ENCODE data around the gene SIGLEC11. TPM values are rescaled to one million over a fixed set of nuclear protein-coding genes. Genes with fewer than 3 reads are reported as not detected.
A peak's percentile ranks its signal among the peaks of the same experiment; 100 is the strongest.

The SIGLEC11 gene
- total RNA-seq, 5 donors from 2014 or later (not counting 1 experiment from before 2014, with no cell fraction given) = 0.09 to 0.23 TPM; not detected in 3

DNA sequence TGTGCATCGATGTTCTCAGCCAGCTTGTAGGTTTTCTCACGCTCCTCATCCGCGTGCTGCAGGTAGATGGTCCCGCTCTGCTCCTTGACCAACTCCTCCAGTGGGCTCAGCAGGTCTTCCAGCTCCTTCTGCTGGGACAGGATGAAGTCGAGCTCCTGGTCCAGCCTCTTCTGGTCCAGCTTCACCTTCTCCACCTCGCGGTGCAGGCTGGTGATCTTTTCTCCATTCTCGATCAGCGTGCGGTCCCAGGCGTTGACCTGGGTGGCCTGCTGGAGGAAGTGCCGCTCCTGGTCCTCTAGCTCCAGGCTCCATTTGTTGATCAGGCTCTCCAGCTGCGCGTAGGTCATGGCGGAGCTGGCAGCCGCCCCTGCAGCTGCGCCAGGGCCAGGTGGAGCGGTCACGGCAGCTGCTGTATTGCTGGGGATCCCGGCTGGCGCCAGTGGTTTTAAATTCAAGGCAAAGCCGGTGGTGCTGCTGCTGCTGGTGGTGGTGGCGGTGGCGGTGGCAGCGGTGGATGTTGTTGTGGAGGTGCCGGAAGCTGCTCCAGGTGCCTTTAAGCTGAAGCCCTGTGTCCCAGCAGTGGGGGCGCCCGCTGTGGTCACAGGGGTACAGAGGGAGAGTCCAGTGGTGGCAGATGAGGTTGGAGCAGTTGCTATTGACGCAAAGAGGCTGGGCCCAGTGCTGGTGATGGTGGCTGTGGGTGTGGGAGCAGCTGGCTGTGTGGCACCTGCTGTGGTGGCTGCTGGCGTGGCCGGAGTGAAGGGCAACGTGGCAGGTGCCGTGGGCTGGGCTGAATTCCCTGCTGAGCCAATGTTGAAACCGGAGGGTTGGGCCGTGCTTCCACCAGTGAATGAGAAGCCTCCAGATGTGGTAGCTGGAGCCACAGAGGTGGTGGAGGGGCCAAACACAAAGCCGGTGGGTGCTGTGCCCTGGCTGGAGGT is 52.2 kb downstream of the SIGLEC11 start:
- POLR2A ChIA-PET = interaction anchor here in 1 of 2 donors (0.6 kb wide), 1 partner anchor 698 kb away, joined by 3 read pairs; no protein-coding TSS in a partner anchor
- WGBS (ENCODE audit: insufficient coverage) = 97% methylated on average over 36 of the region's 37 CpGs
- H3K4me1 Mint-ChIP-seq = peaks cover 17 to 32% (median 31%) of the 10 kb centered on the region in 3 donors
- no peak overlapping the region for H3K4me3 ChIP-seq (ENCODE audit: control insufficient read depth in 1 of 2, extremely low read depth in 1 of 2, low read length in 1 of 2)
- H3K27me3 ChIP-seq (replicated peaks in 1 of 2; ENCODE audit: control insufficient read depth in 2 of 2, extremely low read depth in 1 of 2, insufficient read depth in 2 of 2, low read length in 1 of 2) = no peaks in the 10 kb centered on the region
- no peak overlapping the region for H3K4me3 Mint-ChIP-seq
- ATAC-seq (replicated peaks in 1 of 4) = no peak
- peaks cover 27 to 43% of the 10 kb centered on the region in 2 donors for H3K36me3 ChIP-seq (ENCODE audit: control insufficient read depth in 2 of 2, extremely low read depth in 1 of 2, insufficient read depth in 1 of 2, low read length in 1 of 2)
- H3K27ac Mint-ChIP-seq = peak overlapping the region in 1 of 2 donors; percentile 27
- no peaks in the 10 kb centered on the region for H3K9me3 ChIP-seq
- no peaks in the 10 kb centered on the region for H3K9me3 Mint-ChIP-seq
- CTCF ChIA-PET = no interaction called here
- DNase-seq = no peak
- H3K27me3 Mint-ChIP-seq = no peaks in the 10 kb centered on the region
- peaks cover 18% of the 10 kb centered on the region for H3K36me3 Mint-ChIP-seq
- H3K4me1 ChIP-seq (ENCODE audit: control insufficient read depth in 1 of 2, extremely low read depth in 1 of 2, insufficient read depth in 2 of 2, low read length in 2 of 2) = peaks cover 3 to 20% of the 10 kb centered on the region in 2 experiments
- no peak overlapping the region for H3K27ac ChIP-seq (ENCODE audit: low read length)

DNA sequence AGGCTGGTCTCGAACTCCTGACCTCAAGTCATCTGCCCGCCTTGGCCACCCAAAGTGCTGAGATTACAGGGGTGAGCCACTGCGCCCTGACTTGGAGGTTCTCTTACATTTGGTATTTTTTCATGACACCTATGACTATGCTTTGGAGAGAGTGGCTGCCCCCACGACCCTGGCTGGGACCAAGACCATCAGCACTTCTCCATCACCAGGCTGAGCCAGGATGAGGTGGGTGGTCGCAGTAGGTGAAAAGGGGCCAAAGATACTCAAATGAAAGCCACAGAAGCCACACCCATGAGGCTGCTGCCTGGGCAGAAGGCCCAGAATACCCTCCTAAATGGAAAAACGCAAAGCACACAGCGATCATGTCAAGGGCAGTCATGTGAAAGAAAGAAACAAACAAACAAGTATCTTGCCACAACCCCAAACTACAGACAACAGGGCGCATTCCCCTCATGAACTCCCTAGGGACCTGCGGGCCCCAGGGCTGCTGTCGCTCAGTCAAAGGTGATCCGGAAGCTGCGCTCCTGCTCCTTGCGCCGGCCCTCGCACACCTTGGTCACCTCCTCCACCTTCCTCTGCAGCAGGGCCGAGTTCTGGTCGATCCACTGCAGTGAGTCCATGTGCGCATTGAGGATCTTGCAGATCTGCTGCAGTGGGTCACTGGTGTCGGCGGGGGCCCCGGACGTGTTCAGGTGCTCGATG is 53.1 kb downstream of the SIGLEC11 start:
- ATAC-seq (replicated peaks in 1 of 4) = no peak
- CTCF ChIA-PET = interaction anchor here in 1 of 2 donors (0.5 kb wide), 1 partner anchor 85 kb away, joined by 3 read pairs; no protein-coding TSS in a partner anchor
- Mint-ChIP-seq H3K27me3 (no peaks in the 10 kb centered on the region), H3K9me3 (no peaks in the 10 kb centered on the region), H3K36me3 (peaks cover 10% of the 10 kb centered on the region), H3K4me3 (no peak overlapping the region), H3K4me1 (peaks cover 12 to 29% (median 24%) of the 10 kb centered on the region in 3 donors), H3K27ac (no peak overlapping the region)
- WGBS (ENCODE audit: insufficient coverage) = 95% methylated on average over 18 of the region's 23 CpGs
- no peak for DNase-seq
- POLR2A ChIA-PET = no interaction called here
- Histone ChIP-seq H3K4me1 (ENCODE audit: control insufficient read depth in 1 of 2, extremely low read depth in 1 of 2, insufficient read depth in 2 of 2, low read length in 2 of 2) (peaks cover 3 to 20% of the 10 kb centered on the region in 2 experiments), H3K4me3 (ENCODE audit: control insufficient read depth in 1 of 2, extremely low read depth in 1 of 2, low read length in 1 of 2) (no peak overlapping the region), H3K27me3 (replicated peaks in 1 of 2; ENCODE audit: control insufficient read depth in 2 of 2, extremely low read depth in 1 of 2, insufficient read depth in 2 of 2, low read length in 1 of 2) (no peaks in the 10 kb centered on the region), H3K27ac (ENCODE audit: low read length) (no peak overlapping the region), H3K9me3 (no peaks in the 10 kb centered on the region), H3K36me3 (ENCODE audit: control insufficient read depth in 2 of 2, extremely low read depth in 1 of 2, insufficient read depth in 1 of 2, low read length in 1 of 2) (peaks cover 22 to 36% of the 10 kb centered on the region in 2 donors)

DNA sequence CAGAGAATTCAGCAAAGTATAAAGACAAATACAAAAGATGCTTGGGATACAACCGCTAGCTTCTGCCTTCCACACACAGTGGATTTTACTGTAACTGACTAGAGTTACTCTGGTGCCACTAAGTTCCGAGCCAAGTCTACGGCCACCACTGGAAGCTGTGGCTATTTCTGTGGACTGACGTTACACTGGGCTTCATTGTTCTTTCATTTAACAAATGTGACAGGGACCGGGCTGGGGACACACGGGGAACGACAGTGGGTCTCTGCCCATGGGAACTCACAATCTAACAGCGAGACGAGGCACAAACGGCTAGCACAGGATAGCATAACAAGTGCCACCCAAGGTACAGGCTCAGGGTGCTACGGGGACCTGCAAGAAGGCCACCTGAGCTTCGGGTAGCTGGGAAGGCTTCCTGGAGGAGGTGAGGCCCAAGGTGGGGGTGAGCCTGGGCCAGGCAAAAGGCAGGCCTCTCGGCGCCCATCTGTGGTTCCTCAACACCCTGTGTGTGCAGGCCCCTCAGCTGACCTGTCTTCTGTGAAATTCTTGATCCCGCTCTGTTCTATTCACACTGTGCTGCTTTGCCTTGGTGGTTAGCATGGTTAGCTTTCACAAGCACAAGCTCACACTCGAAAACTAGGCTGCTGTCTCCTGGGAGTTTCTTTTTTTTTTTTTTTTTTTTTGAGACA is 54.0 kb downstream of the SIGLEC11 start:
- Mint-ChIP-seq H3K4me1 (peaks cover 12 to 28% (median 19%) of the 10 kb centered on the region in 3 donors), H3K4me3 (no peak overlapping the region), H3K27me3 (no peaks in the 10 kb centered on the region), H3K9me3 (no peaks in the 10 kb centered on the region), H3K27ac (no peak overlapping the region), H3K36me3 (peaks cover 8% of the 10 kb centered on the region)
- no peak for ATAC-seq (replicated peaks in 1 of 4)
- DNase-seq = no peak
- ChIA-PET CTCF (interaction anchor here in 1 of 2 donors (0.5 to 1.1 kb wide), 2 partner anchors 10 to 84 kb away, joined by 3 read pairs; no protein-coding TSS in a partner anchor), POLR2A (no interaction called here)
- H3K4me1 ChIP-seq (ENCODE audit: control insufficient read depth in 1 of 2, extremely low read depth in 1 of 2, insufficient read depth in 2 of 2, low read length in 2 of 2) = peaks cover 3 to 20% of the 10 kb centered on the region in 2 experiments
- H3K27me3 ChIP-seq (replicated peaks in 1 of 2; ENCODE audit: control insufficient read depth in 2 of 2, extremely low read depth in 1 of 2, insufficient read depth in 2 of 2, low read length in 1 of 2) = no peaks in the 10 kb centered on the region
- no peak overlapping the region for H3K27ac ChIP-seq (ENCODE audit: low read length)
- H3K4me3 ChIP-seq (ENCODE audit: control insufficient read depth in 1 of 2, extremely low read depth in 1 of 2, low read length in 1 of 2) = no peak overlapping the region
- peaks cover 22 to 33% of the 10 kb centered on the region in 2 donors for H3K36me3 ChIP-seq (ENCODE audit: control insufficient read depth in 2 of 2, extremely low read depth in 1 of 2, insufficient read depth in 1 of 2, low read length in 1 of 2)
- 96% methylated on average over 15 of the region's 16 CpGs for WGBS (ENCODE audit: insufficient coverage)
- no peaks in the 10 kb centered on the region for H3K9me3 ChIP-seq

DNA sequence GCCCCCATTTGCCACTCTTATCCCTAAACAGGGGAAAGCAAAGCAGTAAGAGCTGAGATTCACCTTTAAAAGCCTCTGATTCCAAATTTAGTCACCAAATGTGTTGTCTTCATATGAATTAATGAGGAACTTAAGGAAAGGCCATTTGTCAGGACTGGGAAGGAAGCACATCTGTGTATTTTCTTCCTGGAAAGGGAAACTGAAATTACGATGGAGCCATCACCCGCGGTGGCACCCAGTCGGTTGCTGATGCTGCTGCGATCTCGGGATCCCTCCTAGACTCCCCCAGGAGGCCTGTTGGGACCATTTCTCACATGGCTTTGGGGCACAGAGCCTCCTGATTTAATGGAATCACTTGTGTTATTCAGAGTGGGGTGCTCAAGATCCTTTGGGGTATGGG is 56.8 kb downstream of the SIGLEC11 start:
- H3K4me1 ChIP-seq (ENCODE audit: control insufficient read depth in 1 of 2, extremely low read depth in 1 of 2, insufficient read depth in 2 of 2, low read length in 2 of 2) = peaks cover 0 to 3% of the 10 kb centered on the region in 2 experiments
- ATAC-seq (replicated peaks in 1 of 4) = no peak
- WGBS (ENCODE audit: insufficient coverage) = 18% methylated on average over 3 of the region's 6 CpGs
- Mint-ChIP-seq H3K4me3 (no peak overlapping the region), H3K27ac (no peak overlapping the region), H3K9me3 (no peaks in the 10 kb centered on the region), H3K4me1 (peaks cover 0 to 10% (median 4%) of the 10 kb centered on the region in 3 donors), H3K27me3 (no peaks in the 10 kb centered on the region), H3K36me3 (peaks cover 8% of the 10 kb centered on the region)
- DNase-seq = no peak
- H3K4me3 ChIP-seq (ENCODE audit: control insufficient read depth in 1 of 2, extremely low read depth in 1 of 2, low read length in 1 of 2) = no peak overlapping the region
- ChIA-PET POLR2A (no interaction called here), CTCF (no interaction called here)
- H3K27me3 ChIP-seq (replicated peaks in 1 of 2; ENCODE audit: control insufficient read depth in 2 of 2, extremely low read depth in 1 of 2, insufficient read depth in 2 of 2, low read length in 1 of 2) = no peaks in the 10 kb centered on the region
- H3K9me3 ChIP-seq = no peaks in the 10 kb centered on the region
- no peak overlapping the region for H3K27ac ChIP-seq (ENCODE audit: low read length)
- H3K36me3 ChIP-seq (ENCODE audit: control insufficient read depth in 2 of 2, extremely low read depth in 1 of 2, insufficient read depth in 1 of 2, low read length in 1 of 2) = peaks cover 16 to 29% of the 10 kb centered on the region in 2 donors

Other genes starting within 250 kb of the SIGLEC11 start
- 1 to 10 TPM in 3 of 5 donors, under 1 TPM in 2; 0.23 to 4.1 (median 2.1) TPM for gene TSKS, start 197.9 kb downstream of the SIGLEC11 start, total RNA-seq
- gene AP2A1, start 194.2 kb downstream of the SIGLEC11 start, total RNA-seq = 10 to 100 TPM; 49.6 to 64.8 (median 62.2) TPM
- 10 to 100 TPM; 12.8 to 31.2 (median 23.7) TPM for gene FUZ, start 147.9 kb downstream of the SIGLEC11 start, total RNA-seq
- 10 to 100 TPM; 46.0 to 64.1 (median 57.6) TPM for gene MED25, start 142.9 kb downstream of the SIGLEC11 start, total RNA-seq
- gene PTOV1, start 110.0 kb downstream of the SIGLEC11 start, total RNA-seq = 100 to 1,000 TPM; 149 to 165 (median 156) TPM
- gene PNKP, start 93.6 kb downstream of the SIGLEC11 start, total RNA-seq = 100 to 1,000 TPM; 129 to 209 (median 193) TPM
- gene AKT1S1, start 83.8 kb downstream of the SIGLEC11 start, total RNA-seq = 10 to 100 TPM; 13.3 to 24.9 (median 21.4) TPM
- 100 to 1,000 TPM in 1 of 5 donors, 10 to 100 TPM in 4; 46.5 to 102 (median 88.6) TPM for gene TBC1D17, start 83.5 kb downstream of the SIGLEC11 start, total RNA-seq
- 10 to 100 TPM in 1 of 5 donors, 1 to 10 TPM in 4; 2.0 to 12.4 (median 4.0) TPM for gene IL4I1, start 64.3 kb downstream of the SIGLEC11 start, total RNA-seq
- gene ATF5, start 32.0 kb downstream of the SIGLEC11 start, total RNA-seq = 10 to 100 TPM in 3 of 5 donors, 1 to 10 TPM in 2; 8.5 to 18.9 (median 11.2) TPM
- 10 to 100 TPM; 36.2 to 67.5 (median 59.5) TPM for gene NUP62, start 31.7 kb downstream of the SIGLEC11 start, total RNA-seq
- 100 to 1,000 TPM in 2 of 5 donors, 10 to 100 TPM in 3; 84.0 to 104 (median 99.3) TPM for gene VRK3, start 64.2 kb upstream of the SIGLEC11 start, total RNA-seq
- gene ZNF473, start 64.8 kb upstream of the SIGLEC11 start, total RNA-seq = 10 to 100 TPM in 3 of 5 donors, 1 to 10 TPM in 2; 6.0 to 13.9 (median 10.4) TPM
- gene IZUMO2, start 202.1 kb upstream of the SIGLEC11 start, total RNA-seq = not detected
- gene MYH14, start 242.4 kb upstream of the SIGLEC11 start, total RNA-seq = under 1 TPM in 3 of 5 donors, not detected in 2; 0.23 to 0.79 (median 0.70) TPM